HepG2 (cell line): Measurements from ENCODE around the gene DUSP16. TPM values are rescaled to one million over a fixed set of nuclear protein-coding genes. Genes with fewer than 3 reads are reported as not detected.

ENCODE experiments used
- ARHGAP35 ChIP-seq: sonication (generic); formaldehyde crosslinking; IDR thresholded peaks from 2 replicates; pipeline ENCODE4 v1.9.0; 2022; ENCODE audit warnings: mild to moderate bottlenecking, inconsistent platforms, moderate library complexity, missing genetic modification reagents, borderline replicate concordance
- ATF7 ChIP-seq, 2 experiments: fragments of 450-650 bp in 1 of 2; sonication (generic) in 1 of 2; formaldehyde crosslinking in 1 of 2; IDR thresholded peaks; 2 replicates each; pipeline versions ENCODE4 v1.4.0 to v1.6.1; 2016 to 2020; ENCODE audit warnings: antibody characterized with exemption in 1 of 2, mild to moderate bottlenecking in 1 of 2, missing genetic modification reagents in 1 of 2
- GPN1 ChIP-seq: sonication (generic); formaldehyde crosslinking; IDR thresholded peaks from 2 replicates; pipeline ENCODE4 v1.5.1; 2020; ENCODE audit warnings: missing genetic modification reagents, borderline replicate concordance
- KLF16 ChIP-seq, 2 experiments: sonication (generic) in 1 of 2; formaldehyde crosslinking in 1 of 2; IDR thresholded peaks; 2 replicates each; pipeline versions ENCODE4 v1.6.1 to v1.8.0; 2016 to 2023; ENCODE audit warnings: missing genetic modification reagents in 2 of 2, missing compliant biosample characterization in 1 of 2
- MED8 ChIP-seq: sonication (generic); formaldehyde crosslinking; IDR thresholded peaks from 2 replicates; pipeline ENCODE4 v1.8.1; 2023; ENCODE audit warnings: mild to moderate bottlenecking, missing genetic modification reagents; ENCODE audit not compliant: insufficient replicate concordance
- MEIS2 ChIP-seq: sonication (generic); formaldehyde crosslinking; IDR thresholded peaks from 2 replicates; pipeline ENCODE4 v1.9.0; 2021; ENCODE audit warnings: mild to moderate bottlenecking, missing genetic modification reagents
- MXI1 ChIP-seq: IDR thresholded peaks from 3 replicates; pipeline ENCODE4 v1.6.1; 2012; ENCODE audit warnings: low read depth, low read length, inconsistent platforms, borderline replicate concordance
- NFAT5 ChIP-seq: sonication (generic); formaldehyde crosslinking; IDR thresholded peaks from 2 replicates; pipeline ENCODE4 v1.4.0; 2020; ENCODE audit warnings: missing genetic modification reagents
- SIN3B ChIP-seq: fragments of 150-350 bp; IDR thresholded peaks from 2 replicates; pipeline ENCODE4 v1.6.1; 2014; ENCODE audit warnings: low read length
- ZFAT ChIP-seq: sonication (generic); formaldehyde crosslinking; conservative IDR thresholded peaks from 2 replicates; pipeline ENCODE4 v1.8.1; 2023; ENCODE audit warnings: missing genetic modification reagents, inconsistent platforms
- ZNF263 ChIP-seq: sonication (generic); formaldehyde crosslinking; IDR thresholded peaks from 2 replicates; pipeline ENCODE4 v1.4.0; 2020; ENCODE audit warnings: missing genetic modification reagents
- ZNF296 ChIP-seq: sonication (generic); formaldehyde crosslinking; conservative IDR thresholded peaks from 2 replicates; pipeline ENCODE4 v1.5.0; 2020; ENCODE audit warnings: mild to moderate bottlenecking, missing genetic modification reagents
- ZNF326 ChIP-seq: sonication (generic); formaldehyde crosslinking; IDR thresholded peaks from 2 replicates; pipeline ENCODE4 v1.4.0; 2020; ENCODE audit warnings: missing genetic modification reagents, borderline replicate concordance
- ZNF441 ChIP-seq: sonication (generic); formaldehyde crosslinking; IDR thresholded peaks from 2 replicates; pipeline ENCODE4 v1.7.0; 2021; ENCODE audit warnings: missing genetic modification reagents, borderline replicate concordance
- ZNF543 ChIP-seq: sonication (generic); formaldehyde crosslinking; IDR thresholded peaks from 2 replicates; pipeline ENCODE4 v1.4.0; 2020; ENCODE audit warnings: mild to moderate bottlenecking, missing genetic modification reagents
- ZNF550 ChIP-seq: sonication (generic); formaldehyde crosslinking; IDR thresholded peaks from 2 replicates; pipeline ENCODE4 v1.4.0; 2020; ENCODE audit warnings: mild to moderate bottlenecking, missing genetic modification reagents, borderline replicate concordance
- ZNF558 ChIP-seq: sonication (generic); formaldehyde crosslinking; IDR thresholded peaks from 2 replicates; pipeline ENCODE4 v1.9.0; 2022; ENCODE audit warnings: mild to moderate bottlenecking, missing genetic modification reagents, borderline replicate concordance
- ZNF766 ChIP-seq: sonication (generic); formaldehyde crosslinking; IDR thresholded peaks from 2 replicates; pipeline ENCODE4 v1.5.0; 2020; ENCODE audit warnings: missing genetic modification reagents, borderline replicate concordance
- polyA plus RNA-seq, 8 experiments: library from polyadenylated mRNA; depleted of rRNA in 3 of 8; stranded (reverse) in 7 of 8; unstranded in 1 of 8; fragments of >200 nt; fragmentation: Illumina TruSeq in 4 of 8; extraction: Trizol in 4 of 8; gene quantifications; 2 replicates each; pipeline versions ENCODE4 v1.2.1 to v1.2.3, GENCODE V29; 2011 to 2016; ENCODE audit warnings: low read depth in 4 of 8, missing spikeins in 1 of 8, mixed read lengths in 1 of 8; ENCODE audit not compliant: insufficient read depth in 1 of 8
- total RNA-seq, 5 experiments: library from RNA; depleted of rRNA; stranded (reverse); fragments of >200 nt; fragmentation: Illumina TruSeq; extraction: Trizol; gene quantifications; 2 replicates each; pipeline ENCODE4 v1.2.3, GENCODE V29; 2016; ENCODE audit warnings: low read depth in 1 of 5
- TF ChIP-seq, protein P1 (sequence below): sonication (generic); formaldehyde crosslinking; IDR thresholded peaks from 2 replicates; pipeline ENCODE4 v1.4.0; 2020; ENCODE audit warnings: missing genetic modification reagents, borderline replicate concordance
- TF ChIP-seq, protein P2 (sequence below): IDR thresholded peaks from 2 replicates; pipeline ENCODE4 v1.6.1; 2016

The DUSP16 gene
- total and polyA plus RNA-seq, 2 of the 13 experiments (the other 11 are each of a cell fraction or from before 2014, with no cell fraction given) = 45.7 to 46.6 TPM

DNA sequence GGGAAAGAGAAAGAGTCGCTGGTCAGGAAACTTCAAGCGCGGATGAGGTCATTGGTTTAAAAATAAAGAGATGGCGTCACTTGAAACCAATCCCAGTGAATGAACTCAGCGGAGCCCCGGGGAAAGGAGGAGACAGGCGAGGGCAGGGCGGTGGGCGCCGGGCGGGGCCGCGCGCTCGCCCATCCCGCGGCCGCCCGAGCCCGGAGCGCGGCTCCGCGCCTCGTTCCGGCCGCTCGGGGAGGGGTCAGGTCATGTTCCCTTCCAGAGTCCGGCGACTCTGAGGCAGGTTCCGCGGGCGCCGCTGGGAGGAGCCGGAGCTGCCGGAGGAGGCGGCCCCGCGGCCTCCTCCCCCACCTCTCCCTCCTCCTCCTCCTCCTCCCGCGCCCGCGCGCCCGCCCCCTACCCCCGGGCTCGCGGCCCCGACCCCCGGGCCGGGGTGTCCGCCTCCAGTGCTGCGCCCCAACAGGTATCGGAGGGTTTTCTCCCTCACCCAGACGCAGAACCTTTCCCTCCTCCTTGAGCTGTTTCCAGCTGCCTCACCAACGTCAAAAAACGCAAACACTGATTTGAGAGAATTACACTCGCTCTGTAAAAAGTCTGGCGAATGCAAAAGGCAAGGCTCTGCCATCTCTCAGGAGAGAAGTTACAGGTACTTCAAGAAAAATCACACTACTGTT, at the start of gene DUSP16 (continued):
- TF ChIP-seq NFAT5 (CRISPR knock-in tag) = no peak
- TF ChIP-seq ZNF326 (CRISPR knock-in tag) = no peak
- TF ChIP-seq ZFAT (CRISPR knock-in tag) = no peak
- TF ChIP-seq SIN3B = no peak
- peak; percentile 70 for TF ChIP-seq ATF7 (IDR thresholded peaks at IDR 0.05)
- TF ChIP-seq ATF7 (CRISPR knock-in tag; IDR thresholded peaks at IDR 0.05) = no peak
- no peak for TF ChIP-seq GPN1 (CRISPR knock-in tag)
- no peak for TF ChIP-seq ZNF550 (CRISPR knock-in tag)
- TF ChIP-seq, protein P1, sequence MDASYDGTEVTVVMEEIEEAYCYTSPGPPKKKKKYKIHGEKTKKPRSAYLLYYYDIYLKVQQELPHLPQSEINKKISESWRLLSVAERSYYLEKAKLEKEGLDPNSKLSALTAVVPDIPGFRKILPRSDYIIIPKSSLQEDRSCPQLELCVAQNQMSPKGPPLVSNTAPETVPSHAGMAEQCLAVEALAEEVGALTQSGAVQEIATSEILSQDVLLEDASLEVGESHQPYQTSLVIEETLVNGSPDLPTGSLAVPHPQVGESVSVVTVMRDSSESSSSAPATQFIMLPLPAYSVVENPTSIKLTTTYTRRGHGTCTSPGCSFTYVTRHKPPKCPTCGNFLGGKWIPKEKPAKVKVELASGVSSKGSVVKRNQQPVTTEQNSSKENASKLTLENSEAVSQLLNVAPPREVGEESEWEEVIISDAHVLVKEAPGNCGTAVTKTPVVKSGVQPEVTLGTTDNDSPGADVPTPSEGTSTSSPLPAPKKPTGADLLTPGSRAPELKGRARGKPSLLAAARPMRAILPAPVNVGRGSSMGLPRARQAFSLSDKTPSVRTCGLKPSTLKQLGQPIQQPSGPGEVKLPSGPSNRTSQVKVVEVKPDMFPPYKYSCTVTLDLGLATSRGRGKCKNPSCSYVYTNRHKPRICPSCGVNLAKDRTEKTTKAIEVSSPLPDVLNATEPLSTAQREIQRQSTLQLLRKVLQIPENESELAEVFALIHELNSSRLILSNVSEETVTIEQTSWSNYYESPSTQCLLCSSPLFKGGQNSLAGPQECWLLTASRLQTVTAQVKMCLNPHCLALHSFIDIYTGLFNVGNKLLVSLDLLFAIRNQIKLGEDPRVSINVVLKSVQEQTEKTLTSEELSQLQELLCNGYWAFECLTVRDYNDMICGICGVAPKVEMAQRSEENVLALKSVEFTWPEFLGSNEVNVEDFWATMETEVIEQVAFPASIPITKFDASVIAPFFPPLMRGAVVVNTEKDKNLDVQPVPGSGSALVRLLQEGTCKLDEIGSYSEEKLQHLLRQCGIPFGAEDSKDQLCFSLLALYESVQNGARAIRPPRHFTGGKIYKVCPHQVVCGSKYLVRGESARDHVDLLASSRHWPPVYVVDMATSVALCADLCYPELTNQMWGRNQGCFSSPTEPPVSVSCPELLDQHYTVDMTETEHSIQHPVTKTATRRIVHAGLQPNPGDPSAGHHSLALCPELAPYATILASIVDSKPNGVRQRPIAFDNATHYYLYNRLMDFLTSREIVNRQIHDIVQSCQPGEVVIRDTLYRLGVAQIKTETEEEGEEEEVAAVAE (CRISPR knock-in tag) = no peak
- TF ChIP-seq ZNF558 (CRISPR knock-in tag) = no peak
- no peak for TF ChIP-seq ZNF766 (CRISPR knock-in tag)
- peak; percentile 46; the same call in 1 of the 2 replicates for TF ChIP-seq MEIS2
- no peak for TF ChIP-seq MED8
- TF ChIP-seq ZNF296 = no peak
- TF ChIP-seq ARHGAP35 (CRISPR knock-in tag) = no peak
- peak; percentile 28; the same call in 1 of the 3 replicates for TF ChIP-seq MXI1
- no peak for TF ChIP-seq ZNF543 (CRISPR knock-in tag)
- TF ChIP-seq, protein P2, sequence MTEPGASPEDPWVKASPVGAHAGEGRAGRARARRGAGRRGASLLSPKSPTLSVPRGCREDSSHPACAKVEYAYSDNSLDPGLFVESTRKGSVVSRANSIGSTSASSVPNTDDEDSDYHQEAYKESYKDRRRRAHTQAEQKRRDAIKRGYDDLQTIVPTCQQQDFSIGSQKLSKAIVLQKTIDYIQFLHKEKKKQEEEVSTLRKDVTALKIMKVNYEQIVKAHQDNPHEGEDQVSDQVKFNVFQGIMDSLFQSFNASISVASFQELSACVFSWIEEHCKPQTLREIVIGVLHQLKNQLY (CRISPR knock-in tag) = no peak
- TF ChIP-seq KLF16 (CRISPR knock-in tag; IDR thresholded peaks at IDR 0.05) = no peak
- peak; percentile 99 for TF ChIP-seq ZNF263 (CRISPR knock-in tag)
- TF ChIP-seq ZNF441 (CRISPR knock-in tag) = peak; percentile 97
